Osteocyte (in vitro differentiated cells): ENCODE results near the gene HS3ST2. TPM values are rescaled to one million over a fixed set of nuclear protein-coding genes. Genes with fewer than 3 reads are reported as not detected.

Experiments
- DNase-seq: peaks from one replicate; pipeline ENCODE4 v3.0.0; 2021; ENCODE audit warnings: mixed read lengths; ENCODE audit not compliant: unreplicated experiment; ENCODE audit errors: extremely low spot score
- H3K27ac Mint-ChIP-seq: one replicate; pipeline ENCODE4 v1.8.0; 2021; ENCODE audit warnings: mild to moderate bottlenecking, mixed read lengths; ENCODE audit not compliant: unreplicated experiment
- H3K27me3 Mint-ChIP-seq: one replicate; pipeline ENCODE4 v1.8.0; 2021; ENCODE audit warnings: mixed read lengths; ENCODE audit not compliant: unreplicated experiment
- H3K36me3 Mint-ChIP-seq: one replicate; pipeline ENCODE4 v1.8.0; 2021; ENCODE audit warnings: mixed read lengths; ENCODE audit not compliant: unreplicated experiment
- H3K4me1 Mint-ChIP-seq: one replicate; pipeline ENCODE4 v1.8.0; 2021; ENCODE audit warnings: mixed read lengths; ENCODE audit not compliant: unreplicated experiment
- H3K4me3 Mint-ChIP-seq: one replicate; pipeline ENCODE4 v1.8.0; 2021; ENCODE audit warnings: mild to moderate bottlenecking, moderate library complexity, mixed read lengths; ENCODE audit not compliant: unreplicated experiment
- H3K9me3 Mint-ChIP-seq: one replicate; pipeline ENCODE4 v1.8.0; 2021; ENCODE audit warnings: mixed read lengths; ENCODE audit not compliant: unreplicated experiment
- CTCF ChIP-seq: fragments of 200-600 bp; sonication (generic); IDR thresholded peaks from 2 replicates; pipeline ENCODE4 v1.5.0; 2021; ENCODE audit warnings: antibody characterized with exemption, mild to moderate bottlenecking, moderate library complexity
- total RNA-seq: library from RNA; stranded (reverse); gene quantifications from 2 replicates; pipeline ENCODE4 v1.2.1, GENCODE V29; 2021

The HS3ST2 gene
- total RNA-seq, 1 donor from 2014 or later: not detected

- no peaks in the 10 kb centered on the region for H3K27me3 Mint-ChIP-seq
- H3K27ac Mint-ChIP-seq: no peak overlapping the region
- no peaks in the 10 kb centered on the region for H3K9me3 Mint-ChIP-seq
- no peaks in the 10 kb centered on the region for H3K36me3 Mint-ChIP-seq
- TF ChIP-seq CTCF: no peak
- H3K4me1 Mint-ChIP-seq: no peaks in the 10 kb centered on the region
- no peak for DNase-seq
- no peak overlapping the region for H3K4me3 Mint-ChIP-seq
Observed at GRCh38 chr16:22786284-22786683, 27.7 kb upstream of the HS3ST2 start.

GRCh38 chr16:22786691-22787090 is 27.3 kb upstream of the HS3ST2 start:
- no peak overlapping the region for H3K27ac Mint-ChIP-seq
- H3K4me1 Mint-ChIP-seq: no peaks in the 10 kb centered on the region
- DNase-seq: no peak
- H3K36me3 Mint-ChIP-seq: no peaks in the 10 kb centered on the region
- TF ChIP-seq CTCF: no peak
- no peaks in the 10 kb centered on the region for H3K9me3 Mint-ChIP-seq
- no peaks in the 10 kb centered on the region for H3K27me3 Mint-ChIP-seq
- no peak overlapping the region for H3K4me3 Mint-ChIP-seq

DNA sequence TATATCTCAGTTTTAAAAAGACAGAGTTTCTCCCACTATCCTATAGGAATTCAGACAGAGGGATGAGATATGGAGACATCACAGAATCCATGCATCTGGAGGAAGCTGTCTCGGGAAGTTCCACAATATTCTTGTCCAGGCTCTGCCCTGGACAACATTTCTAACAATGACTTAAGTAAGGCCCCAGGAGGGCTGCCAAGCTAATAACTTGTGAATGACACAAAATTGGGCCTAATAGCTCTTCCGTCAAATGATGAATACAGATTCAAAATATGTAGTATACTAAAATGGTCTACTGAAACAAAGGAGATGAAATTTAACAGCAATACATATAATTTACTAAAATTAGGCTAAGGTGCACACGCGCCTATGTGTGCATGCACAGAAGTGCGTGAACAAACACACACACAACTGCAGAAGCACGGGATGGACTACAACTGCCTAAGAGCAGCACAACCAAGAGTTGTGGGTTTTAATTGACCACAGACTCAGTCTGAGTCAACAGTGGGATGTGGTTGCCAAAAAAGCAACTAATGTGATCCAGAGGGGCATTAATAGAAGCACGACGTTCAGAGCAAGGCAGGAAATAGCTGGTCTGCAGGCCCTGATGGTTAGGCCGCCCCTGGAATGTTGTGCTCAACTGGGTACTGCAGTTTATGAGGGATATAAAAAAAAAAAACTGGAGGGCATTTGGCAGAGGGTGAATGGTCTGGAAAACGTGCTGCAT is 26.3 kb upstream of the HS3ST2 start:
- no peaks in the 10 kb centered on the region for H3K4me1 Mint-ChIP-seq
- DNase-seq: no peak

DNA sequence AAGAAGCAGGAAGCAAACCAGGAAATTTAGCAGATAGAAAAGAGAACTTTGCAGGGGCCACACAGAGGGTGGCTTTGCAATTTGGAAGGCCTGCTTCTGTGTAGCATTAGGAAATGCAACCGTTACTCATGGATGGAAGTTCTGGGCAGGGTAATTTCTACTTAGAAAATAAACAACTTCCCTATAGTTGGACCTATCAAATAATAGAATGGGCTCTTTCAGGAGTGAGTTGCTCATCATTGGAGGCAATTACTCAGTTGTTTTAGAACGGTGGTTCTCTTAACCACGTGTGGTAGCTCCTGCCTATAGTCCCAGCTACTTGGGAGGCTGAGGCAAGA is 25.8 kb upstream of the HS3ST2 start:
- no peak for TF ChIP-seq CTCF
- no peak for DNase-seq
- no peak overlapping the region for H3K4me3 Mint-ChIP-seq
- H3K4me1 Mint-ChIP-seq: no peaks in the 10 kb centered on the region
- H3K27ac Mint-ChIP-seq: no peak overlapping the region
- no peaks in the 10 kb centered on the region for H3K9me3 Mint-ChIP-seq
- H3K36me3 Mint-ChIP-seq: no peaks in the 10 kb centered on the region
- no peaks in the 10 kb centered on the region for H3K27me3 Mint-ChIP-seq

More for the DNA sequence above, 26.3 kb upstream of the HS3ST2 start:
- TF ChIP-seq CTCF: no peak
- no peaks in the 10 kb centered on the region for H3K27me3 Mint-ChIP-seq
- no peak overlapping the region for H3K27ac Mint-ChIP-seq
- H3K9me3 Mint-ChIP-seq: no peaks in the 10 kb centered on the region
- H3K36me3 Mint-ChIP-seq: no peaks in the 10 kb centered on the region
- H3K4me3 Mint-ChIP-seq: no peak overlapping the region

DNA sequence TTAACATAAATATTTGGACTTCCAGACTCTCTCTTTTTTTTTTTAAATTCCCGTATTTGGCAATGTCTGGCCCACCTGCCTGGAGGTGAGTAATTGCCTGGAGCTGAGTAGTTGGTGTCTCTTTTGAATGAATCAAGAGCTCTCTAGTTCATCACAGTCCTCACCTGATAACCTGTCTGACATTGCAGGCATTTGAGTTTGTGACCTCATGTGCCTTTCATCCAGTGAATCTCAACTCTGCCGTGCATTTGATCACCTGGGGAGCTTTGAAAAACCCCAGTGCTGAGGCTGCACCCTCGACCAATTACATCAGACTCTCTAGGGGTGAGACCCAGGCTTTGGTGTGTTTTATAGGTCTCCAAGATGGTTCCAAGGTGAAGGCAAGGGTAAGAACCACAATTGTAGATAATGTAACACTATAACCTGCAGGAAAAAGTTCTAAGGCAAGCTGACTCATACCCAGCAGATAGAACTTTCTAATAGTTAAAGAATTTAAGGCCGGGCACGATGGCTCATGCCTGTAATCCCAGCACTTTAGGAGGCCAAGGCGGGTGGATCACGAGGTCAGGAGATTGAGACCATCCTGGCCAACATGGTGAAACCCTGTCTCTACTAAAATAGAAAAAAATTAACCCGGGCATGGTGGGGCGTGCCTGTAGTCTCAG is 24.5 kb upstream of the HS3ST2 start:
- Mint-ChIP-seq H3K9me3 (peaks cover 4% of the 10 kb centered on the region), H3K4me3 (no peak overlapping the region), H3K36me3 (no peaks in the 10 kb centered on the region), H3K27me3 (no peaks in the 10 kb centered on the region), H3K27ac (no peak overlapping the region), H3K4me1 (no peaks in the 10 kb centered on the region)
- DNase-seq: no peak
- TF ChIP-seq CTCF: no peak
